Panc1 (cell line): ENCODE data around the gene TCEANC2. TPM values are rescaled to one million over a fixed set of nuclear protein-coding genes. Genes with fewer than 3 reads are reported as not detected.

Experiments used
- ATAC-seq: fragments of 200-7000 bp; cut with Tn5 transposase; 2 replicates; pipeline ENCODE4 v1.9.1; 2020; ENCODE audit warnings: mild to moderate bottlenecking, moderate library complexity
- BruUV-seq: library from RNA; stranded (reverse); fragments of 400-500 nt; replicated peaks from 2 replicates; lab custom pipeline; 2021; lab: Mats Ljungman, UMichigan
- CTCF ChIA-PET: fragments of 300-600 bp; sonication (Branson Sonifier 250); formaldehyde crosslinking; loops from one replicate; lab custom pipeline; 2022; ENCODE audit warnings: antibody characterized with exemption; lab: Charles Lee
- POLR2A ChIA-PET: fragments of 300-600 bp; sonication (Branson Sonifier 250); formaldehyde crosslinking; loops from one replicate; lab custom pipeline; 2022; ENCODE audit warnings: antibody characterized with exemption; lab: Charles Lee
- DNase-seq: peaks from one replicate; pipeline ENCODE4 v3.0.0-alpha.2; 2010; ENCODE audit warnings: low read depth, low spot score
- H3K27ac ChIP-seq: 2 replicates; pipeline ENCODE4 v1.5.1; 2011; ENCODE audit warnings: mild to moderate bottlenecking, low read length, inconsistent platforms
- H3K27me3 ChIP-seq: fragments of 200-500 bp; sonication (Bioruptor generic); 2 replicates; pipeline ENCODE4 v1.6.0; 2014; ENCODE audit warnings: low read length, inconsistent platforms; ENCODE audit not compliant: control insufficient read depth, insufficient read depth
- H3K36me3 ChIP-seq: fragments of 200-500 bp; sonication (Bioruptor generic); 2 replicates; pipeline ENCODE4 v1.5.1; 2014; ENCODE audit warnings: inconsistent platforms, mild to moderate bottlenecking, low read length, moderate library complexity; ENCODE audit not compliant: control insufficient read depth, insufficient read depth
- H3K4me1 ChIP-seq: 2 replicates; pipeline ENCODE4 v1.5.1; 2011; ENCODE audit warnings: inconsistent platforms, mild to moderate bottlenecking, low read length, moderate library complexity; ENCODE audit not compliant: control insufficient read depth, insufficient read depth
- H3K4me3 ChIP-seq, 2 experiments: 2 replicates each; pipeline ENCODE4 v1.5.1; 2011 to 2012; ENCODE audit warnings: low read depth in 2 of 2, low read length in 2 of 2, mild to moderate bottlenecking in 2 of 2, inconsistent platforms in 1 of 2, moderate library complexity in 1 of 2
- H3K9me3 ChIP-seq: fragments of 200-500 bp; sonication (Bioruptor generic); 2 replicates; pipeline ENCODE4 v1.5.1; 2014; ENCODE audit warnings: low read depth, mild to moderate bottlenecking, inconsistent platforms, low read length, moderate library complexity; ENCODE audit not compliant: control insufficient read depth, insufficient read depth
- CTCF ChIP-seq: fragments of 450-650 bp; IDR thresholded peaks from 2 replicates; pipeline ENCODE4 v1.5.1; 2017; ENCODE audit warnings: mild to moderate bottlenecking
- POLR2AphosphoS5 ChIP-seq: IDR thresholded peaks from 2 replicates; pipeline ENCODE4 v1.6.1; 2012; ENCODE audit warnings: mild to moderate bottlenecking, low read depth, low read length, moderate library complexity
- REST ChIP-seq, 2 experiments: IDR thresholded peaks; 2 replicates each; pipeline ENCODE4 v1.6.1; 2011 to 2012; ENCODE audit warnings: low read depth in 2 of 2, control low read depth in 1 of 2, low read length in 1 of 2, mild to moderate bottlenecking in 1 of 2, moderate library complexity in 1 of 2; ENCODE audit not compliant: insufficient read depth in 1 of 2
- SIN3A ChIP-seq: IDR thresholded peaks from 2 replicates; pipeline ENCODE4 v1.6.1; 2012; ENCODE audit warnings: low read depth, mild to moderate bottlenecking, low read length, moderate library complexity, borderline replicate concordance; ENCODE audit not compliant: insufficient read depth
- TCF7L2 ChIP-seq: IDR thresholded peaks from 2 replicates; pipeline ENCODE4 v1.6.1; 2011; ENCODE audit warnings: mild to moderate bottlenecking, low read depth, low read length, inconsistent platforms
- in situ Hi-C: cut with HindIII; loops from 2 replicates; pipeline ENCODE4 v1.10.0; 2016; ENCODE audit warnings: low sequenced_read_pairs, low pct_unique_long_range_greater_than_20kb
- intact Hi-C: fragments of 100-400 bp; cut with micrococcal nuclease; formaldehyde crosslinking; loops from one replicate; pipeline ENCODE4 v1.10.0; 2022; ENCODE audit not compliant: unreplicated experiment
- total RNA-seq: library from RNA; stranded (reverse); gene quantifications from one replicate; pipeline ENCODE4 v1.2.1, GENCODE V29; 2021; ENCODE audit not compliant: unreplicated experiment

TCEANC2 gene
- total RNA-seq, 1 experiment from 2014 or later, result 5.1 TPM

- BruUV-seq, result no TSS peak
- Histone ChIP-seq H3K4me1 (peaks cover 5% of the 10 kb centered on the region), H3K9me3 (no peaks in the 10 kb centered on the region), H3K36me3 (no peaks in the 10 kb centered on the region), H3K27ac (no peak overlapping the region), H3K4me3 (no peak overlapping the region), H3K27me3 (no peaks in the 10 kb centered on the region)
- DNase-seq, result no peak
- intact Hi-C loops, result loop anchor here (2.0 kb wide), 1 partner anchor 363 kb away; no protein-coding TSS in a partner anchor
- ATAC-seq, result peak; percentile 37; the same call in 1 of the 2 replicates
- no peak for TF ChIP-seq SIN3A
- in situ Hi-C loops, result no loop called here
- POLR2A ChIA-PET, result no interaction called here
- CTCF ChIA-PET, result interaction anchor here (1.2 kb wide), 1 partner anchor 374 kb away, joined by 3 read pairs; no protein-coding TSS in a partner anchor
These were observed 72.1 kb downstream of the TCEANC2 start for GRCh38 chr1:54125386-54126070.

GRCh38 chr1:54126271-54126815 is 72.9 kb downstream of the TCEANC2 start:
- Histone ChIP-seq H3K4me1 (peaks cover 2% of the 10 kb centered on the region), H3K9me3 (no peaks in the 10 kb centered on the region), H3K4me3 (no peak overlapping the region), H3K27ac (no peak overlapping the region), H3K27me3 (no peaks in the 10 kb centered on the region), H3K36me3 (no peaks in the 10 kb centered on the region)
- TF ChIP-seq CTCF, result no peak
- no peak for TF ChIP-seq POLR2AphosphoS5
- TF ChIP-seq TCF7L2, result no peak
- no peak for TF ChIP-seq REST (IDR thresholded peaks at IDR 0.05; ENCODE audit: insufficient read depth in 1 of 2, low read depth in 2 of 2, low read length in 1 of 2)
- no peak for TF ChIP-seq SIN3A
- ATAC-seq (no peak), DNase-seq (no peak)
- CTCF ChIA-PET, result interaction anchor here (0.7 kb wide), 1 partner anchor 165 kb away, joined by 9 read pairs; no protein-coding TSS in a partner anchor
- in situ Hi-C loops (no loop called here), intact Hi-C loops (no loop called here)
- POLR2A ChIA-PET, result no interaction called here
- BruUV-seq, result no TSS peak
